ENCODE measurements around the gene PUS1. TPM values are rescaled to one million over a fixed set of nuclear protein-coding genes. Genes with fewer than 3 reads are reported as not detected.
"Not testable (repeated sequence)": the region's sequence is repeated elsewhere in the genome, so short reads cannot be mapped to it uniquely, and the experiment has no call there.

The PUS1 gene
- 14.7 and 22.9 TPM in 2 replicates for total RNA-seq

DNA sequence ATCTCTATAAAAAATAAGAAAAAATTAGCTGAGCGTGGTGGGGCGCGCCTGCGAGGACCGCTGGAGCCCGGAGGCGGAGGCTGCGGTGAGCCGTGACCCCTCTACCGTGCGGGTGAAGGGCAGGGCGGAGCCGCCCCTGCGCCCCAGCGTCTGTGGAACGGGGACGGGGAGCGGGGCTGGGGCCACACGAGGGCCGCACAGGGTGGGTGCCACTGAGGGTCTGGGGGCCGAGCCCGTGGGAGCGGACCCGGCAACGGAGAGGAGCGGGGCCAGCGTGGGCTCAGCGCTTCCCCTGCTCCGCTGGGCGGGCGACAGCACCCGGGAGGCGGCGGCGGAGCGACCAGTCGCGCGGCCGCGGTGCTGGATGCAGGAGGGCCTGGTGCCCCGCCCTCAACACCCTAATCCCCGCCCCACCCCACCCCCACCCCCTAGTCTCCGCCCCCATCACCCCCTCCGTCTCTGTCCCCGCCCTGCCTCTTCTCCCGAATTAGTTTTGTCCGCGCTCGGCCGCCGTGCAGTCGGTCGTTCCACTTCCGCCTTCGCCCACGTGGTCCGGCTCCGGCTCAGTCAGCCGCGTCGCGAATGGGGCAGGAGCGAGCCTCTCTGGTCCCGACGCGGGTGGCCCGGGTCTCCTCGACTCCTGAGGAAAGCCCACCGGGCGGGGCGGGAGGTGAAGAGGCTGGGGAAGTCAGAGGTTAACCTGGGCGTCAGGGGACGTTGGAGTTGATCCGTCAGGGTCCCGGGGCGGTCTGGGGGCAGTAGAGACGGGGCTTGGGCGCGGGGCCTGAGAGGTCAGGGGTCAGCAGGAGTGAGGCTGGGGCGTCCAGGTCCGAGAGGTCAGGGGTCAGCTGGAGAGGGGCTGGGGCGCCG lies at the start of gene PUS1:
PUS1 (plus strand) TSS at position 566 of the 870 bp plus-strand sequence. CDS start 447 bp downstream, outside the sequence.
- TF ChIP-seq, protein P1, sequence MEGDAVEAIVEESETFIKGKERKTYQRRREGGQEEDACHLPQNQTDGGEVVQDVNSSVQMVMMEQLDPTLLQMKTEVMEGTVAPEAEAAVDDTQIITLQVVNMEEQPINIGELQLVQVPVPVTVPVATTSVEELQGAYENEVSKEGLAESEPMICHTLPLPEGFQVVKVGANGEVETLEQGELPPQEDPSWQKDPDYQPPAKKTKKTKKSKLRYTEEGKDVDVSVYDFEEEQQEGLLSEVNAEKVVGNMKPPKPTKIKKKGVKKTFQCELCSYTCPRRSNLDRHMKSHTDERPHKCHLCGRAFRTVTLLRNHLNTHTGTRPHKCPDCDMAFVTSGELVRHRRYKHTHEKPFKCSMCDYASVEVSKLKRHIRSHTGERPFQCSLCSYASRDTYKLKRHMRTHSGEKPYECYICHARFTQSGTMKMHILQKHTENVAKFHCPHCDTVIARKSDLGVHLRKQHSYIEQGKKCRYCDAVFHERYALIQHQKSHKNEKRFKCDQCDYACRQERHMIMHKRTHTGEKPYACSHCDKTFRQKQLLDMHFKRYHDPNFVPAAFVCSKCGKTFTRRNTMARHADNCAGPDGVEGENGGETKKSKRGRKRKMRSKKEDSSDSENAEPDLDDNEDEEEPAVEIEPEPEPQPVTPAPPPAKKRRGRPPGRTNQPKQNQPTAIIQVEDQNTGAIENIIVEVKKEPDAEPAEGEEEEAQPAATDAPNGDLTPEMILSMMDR (IDR thresholded peaks at IDR 0.05; ENCODE audit: insufficient read depth, low read length, severe bottlenecking) = no peak
- DNase-seq (ENCODE audit: low read depth) (peak; percentile 75), FAIRE-seq (no peak)
- Histone ChIP-seq H3K36me3 (ENCODE audit: control insufficient read depth, insufficient read depth, low read length) (peaks cover 19% of the 10 kb centered on the region), H3K27me3 (ENCODE audit: control insufficient read depth, insufficient read depth, low read length) (no peaks in the 10 kb centered on the region), H3K4me3 (ENCODE audit: low read depth, low read length) (peak within 1 kb of the TSS; percentile 98)

DNA sequence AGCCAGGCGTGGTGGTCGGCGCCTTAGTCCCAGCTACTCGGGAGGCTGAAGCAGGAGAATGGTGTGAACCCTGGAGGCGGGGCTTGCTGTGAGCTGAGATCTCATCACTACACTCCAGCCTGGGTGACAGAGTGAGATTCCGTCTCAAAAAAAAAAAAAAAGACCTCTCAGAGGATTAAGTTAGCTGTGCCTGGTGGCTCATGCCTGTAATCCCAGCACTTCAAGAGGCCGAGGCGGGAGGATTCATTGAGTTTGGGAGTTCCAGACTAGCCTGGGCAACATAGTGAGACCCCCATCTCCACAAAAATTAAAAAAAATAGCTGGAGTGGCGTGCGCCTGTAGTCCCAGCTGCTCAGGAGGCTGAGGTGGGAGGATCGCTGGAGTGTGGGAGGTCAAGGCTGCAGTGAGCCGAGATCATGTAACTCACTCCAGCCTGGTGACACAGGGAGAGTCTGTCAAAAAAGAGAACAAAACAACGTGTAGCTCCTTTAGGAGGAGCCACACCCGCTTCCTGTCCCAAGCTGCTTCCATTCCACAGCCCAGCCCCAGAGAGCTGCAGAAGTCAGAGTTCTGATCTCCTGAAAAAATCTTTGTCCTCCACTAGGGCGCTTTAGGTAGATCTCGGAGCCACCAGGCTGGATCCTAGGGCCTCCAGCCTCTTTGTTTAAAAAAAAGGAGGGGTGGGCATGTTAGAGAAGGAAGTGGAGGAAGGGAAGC lies 46.1 kb upstream of the PUS1 start:
- no peak for FAIRE-seq

DNA sequence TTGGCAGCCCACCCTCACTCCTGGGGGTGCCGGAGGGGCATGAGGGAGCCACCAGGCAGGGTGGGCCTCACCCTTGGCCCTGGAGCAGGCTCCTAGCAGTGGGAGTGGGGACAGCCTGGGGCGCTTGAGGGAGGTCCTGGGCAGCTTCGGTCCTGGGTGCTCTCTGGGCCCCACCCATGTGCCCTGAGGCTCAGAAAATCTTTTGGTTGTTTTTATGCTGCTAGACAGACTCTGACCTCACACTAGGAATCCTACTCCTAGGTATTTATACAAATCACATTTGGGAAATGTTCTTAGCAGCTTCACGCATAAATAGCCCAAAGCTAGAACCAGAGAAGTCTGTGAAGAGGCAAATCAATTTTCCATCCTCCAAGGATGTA lies 45.6 kb upstream of the PUS1 start:
- no peaks in the 10 kb centered on the region for H3K36me3 ChIP-seq (ENCODE audit: control insufficient read depth, insufficient read depth, low read length)
- DNase-seq (ENCODE audit: low read depth) = no peak
- no peak for FAIRE-seq
- TF ChIP-seq, protein P1 (IDR thresholded peaks at IDR 0.05; ENCODE audit: insufficient read depth, low read length, severe bottlenecking) = no peak
- H3K4me3 ChIP-seq (ENCODE audit: low read depth, low read length) = no peak overlapping the region
- H3K27me3 ChIP-seq (ENCODE audit: control insufficient read depth, insufficient read depth, low read length) = no peaks in the 10 kb centered on the region

More for the DNA sequence above, 46.1 kb upstream of the PUS1 start:
- H3K4me3 ChIP-seq (ENCODE audit: low read depth, low read length) = no peak overlapping the region
- H3K27me3 ChIP-seq (ENCODE audit: control insufficient read depth, insufficient read depth, low read length) = no peaks in the 10 kb centered on the region
- no peaks in the 10 kb centered on the region for H3K36me3 ChIP-seq (ENCODE audit: control insufficient read depth, insufficient read depth, low read length)
- no peak for DNase-seq (ENCODE audit: low read depth)
- TF ChIP-seq, protein P1 (IDR thresholded peaks at IDR 0.05; ENCODE audit: insufficient read depth, low read length, severe bottlenecking) = no peak

DNA sequence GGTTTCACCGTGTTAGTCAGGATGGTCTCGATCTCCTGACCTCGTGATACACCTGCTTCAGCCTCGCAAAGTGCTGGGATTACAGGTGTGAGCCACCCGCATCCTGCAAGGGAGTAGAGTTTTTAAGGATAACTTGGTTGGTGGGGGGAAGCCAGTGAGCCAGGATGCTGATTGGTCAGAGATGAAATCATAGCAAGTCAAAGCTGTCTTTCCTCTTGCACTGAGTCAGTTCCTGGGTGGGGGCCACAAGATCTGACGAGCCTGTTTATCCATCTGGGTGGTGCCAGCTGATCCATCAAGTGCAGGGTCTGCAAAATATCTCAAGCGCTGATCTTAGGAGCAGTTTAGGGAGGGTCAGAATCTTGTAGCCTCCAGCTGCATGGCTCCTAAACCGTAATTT lies 44.0 kb upstream of the PUS1 start:
- H3K4me3 ChIP-seq (ENCODE audit: low read depth, low read length); H3K27me3 ChIP-seq (ENCODE audit: control insufficient read depth, insufficient read depth, low read length); FAIRE-seq; H3K36me3 ChIP-seq (ENCODE audit: control insufficient read depth, insufficient read depth, low read length): not testable (repeated sequence)
- peak; percentile 61 for DNase-seq (ENCODE audit: low read depth)

DNA sequence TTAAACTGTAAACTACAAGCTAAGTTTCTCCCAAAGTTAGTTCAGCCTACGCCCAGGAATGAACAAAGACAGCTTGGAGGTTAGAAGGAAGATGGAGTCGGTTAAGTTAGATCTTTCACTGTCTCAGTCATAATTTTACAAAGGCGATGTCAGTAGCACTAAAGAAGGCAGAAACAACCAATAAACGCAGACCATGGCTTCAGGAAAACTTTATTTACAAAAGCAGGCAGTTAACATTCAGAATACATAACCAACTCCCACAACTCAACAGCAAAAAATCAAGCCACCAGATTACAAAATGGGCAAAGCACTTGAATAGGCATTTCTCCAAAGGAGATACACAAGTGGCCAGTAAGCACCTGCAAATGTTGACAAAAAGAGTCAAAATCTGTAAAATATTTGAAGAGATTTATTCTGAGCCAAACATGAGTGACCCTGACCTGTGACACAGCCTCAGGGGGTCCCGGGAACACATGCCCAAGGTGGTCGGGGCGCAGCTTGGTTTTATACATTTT lies 43.5 kb upstream of the PUS1 start:
- no peak for FAIRE-seq

DNA sequence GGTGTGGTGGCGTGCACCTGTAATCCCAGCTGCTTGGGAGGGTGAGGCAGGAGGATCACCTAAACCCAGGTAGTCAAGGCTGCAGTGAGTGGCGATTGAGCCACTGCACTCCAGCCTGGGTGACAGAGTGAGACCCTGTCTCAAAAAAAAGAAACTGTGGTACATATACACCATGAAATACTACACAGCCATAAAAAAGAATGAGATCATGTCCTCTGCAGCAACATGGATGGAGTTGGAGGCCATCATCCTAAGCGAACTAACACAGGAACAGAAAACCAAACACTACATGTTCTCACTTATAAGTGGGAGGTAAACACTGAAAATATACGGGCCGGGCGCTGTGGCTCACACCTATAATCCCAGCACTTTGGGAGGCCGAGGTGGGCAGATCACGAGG lies 37.4 kb upstream of the PUS1 start:
- H3K4me3 ChIP-seq (ENCODE audit: low read depth, low read length); H3K27me3 ChIP-seq (ENCODE audit: control insufficient read depth, insufficient read depth, low read length); DNase-seq (ENCODE audit: low read depth); H3K36me3 ChIP-seq (ENCODE audit: control insufficient read depth, insufficient read depth, low read length); FAIRE-seq: not testable (repeated sequence)

More for the DNA sequence above, 43.5 kb upstream of the PUS1 start:
- no peak overlapping the region for H3K4me3 ChIP-seq (ENCODE audit: low read depth, low read length)
- TF ChIP-seq, protein P1 (IDR thresholded peaks at IDR 0.05; ENCODE audit: insufficient read depth, low read length, severe bottlenecking) = no peak
- no peak for DNase-seq (ENCODE audit: low read depth)
- no peaks in the 10 kb centered on the region for H3K36me3 ChIP-seq (ENCODE audit: control insufficient read depth, insufficient read depth, low read length)
- H3K27me3 ChIP-seq (ENCODE audit: control insufficient read depth, insufficient read depth, low read length) = no peaks in the 10 kb centered on the region
